Retinal pigment epithelial cell (primary cell): Measurements from ENCODE around the gene LIMCH1.

Experiments
- DNase-seq: peaks from one replicate; pipeline ENCODE4 v3.0.0-alpha.2; 2010; ENCODE audit warnings: low read depth
- H3K4me3 ChIP-seq: 2 replicates; pipeline ENCODE4 v1.5.1; 2011; ENCODE audit warnings: mild to moderate bottlenecking, low read length, control low read depth, moderate library complexity
- CTCF ChIP-seq: conservative IDR thresholded peaks from 2 replicates; pipeline ENCODE4 v1.5.1; 2011; ENCODE audit warnings: low read depth, low read length, control low read depth, inconsistent platforms

LIMCH1 gene

GRCh38 chr4:41741354-41741753 is 203.4 kb downstream of the LIMCH1 start:
- no peak for DNase-seq
- H3K4me3 ChIP-seq = no peak overlapping the region
- TF ChIP-seq CTCF = no peak

GRCh38 chr4:41744572-41745291 is 206.8 kb downstream of the LIMCH1 start:
- no peak for TF ChIP-seq CTCF
- DNase-seq = no peak
- H3K4me3 ChIP-seq = no peak overlapping the region

- no peak for TF ChIP-seq CTCF
- no peak for DNase-seq
- no peak overlapping the region for H3K4me3 ChIP-seq
Observed at GRCh38 chr4:41745292-41746024, 207.5 kb downstream of the LIMCH1 start.

- no peak for TF ChIP-seq CTCF
- DNase-seq = no peak
- H3K4me3 ChIP-seq = no peak overlapping the region
Observed at GRCh38 chr4:41746025-41746439, 208.1 kb downstream of the LIMCH1 start.

GRCh38 chr4:41746440-41747229 is 208.7 kb downstream of the LIMCH1 start:
- DNase-seq = no peak
- no peak for TF ChIP-seq CTCF
- no peak overlapping the region for H3K4me3 ChIP-seq

GRCh38 chr4:41747230-41748055 is 209.5 kb downstream of the LIMCH1 start:
- no peak for DNase-seq

More at GRCh38 chr4:41747230-41748055, 209.5 kb downstream of the LIMCH1 start:
- TF ChIP-seq CTCF = no peak
- H3K4me3 ChIP-seq = no peak overlapping the region
